Measurements from ENCODE around the gene NHLRC4. TPM values are rescaled to one million over a fixed set of nuclear protein-coding genes. Genes with fewer than 3 reads are reported as not detected.

NHLRC4 gene, protein sequence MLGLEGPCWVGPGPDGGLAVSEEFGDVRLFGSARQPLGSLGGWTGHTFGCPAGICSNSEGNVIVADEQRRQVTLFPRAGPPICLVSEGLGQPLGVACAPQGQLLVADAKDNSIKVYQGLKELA
- 1 to 10 TPM; 2.0 to 3.2 TPM for total RNA-seq

- ATAC-seq (ENCODE audit: insufficient number of reproducible peaks, low FRiP score, low read depth) (no peak), DNase-seq (ENCODE audit: low spot score) (no peak)
- H3K4me1 ChIP-seq (ENCODE audit: control insufficient read depth in 1 of 2, low read depth in 2 of 2), result peaks cover 24 to 42% of the 10 kb centered on the region in 2 donors
- H3K4me3 ChIP-seq, result peak within 1 kb of the TSS; percentile 64
- TF ChIP-seq CTCF (IDR thresholded peaks at IDR 0.05), result no peak
- H3K27me3 ChIP-seq (replicated peaks; ENCODE audit: insufficient read depth), result no peaks in the 10 kb centered on the region
- H3K36me3 ChIP-seq, result no peaks in the 10 kb centered on the region
- H3K9me3 ChIP-seq, result no peaks in the 10 kb centered on the region
- no peak within 1 kb of the TSS for H3K27ac ChIP-seq
Observed at GRCh38 chr16:566475-567372, at the start of gene NHLRC4. Gene NHLRC4 (plus strand): TSS chr16:567005. CDS start chr16:568048, 1,043 bp downstream.

GRCh38 chr16:518858-519257, 47.9 kb upstream of the NHLRC4 start:
- Histone ChIP-seq H3K36me3 (peaks cover 20% of the 10 kb centered on the region), H3K4me1 (ENCODE audit: control insufficient read depth in 1 of 2, low read depth in 2 of 2) (no peaks in the 10 kb centered on the region), H3K27me3 (replicated peaks; ENCODE audit: insufficient read depth) (no peaks in the 10 kb centered on the region), H3K4me3 (no peak overlapping the region), H3K9me3 (no peaks in the 10 kb centered on the region), H3K27ac (no peak overlapping the region)
- no peak for TF ChIP-seq CTCF (IDR thresholded peaks at IDR 0.05)
- DNase-seq (ENCODE audit: low spot score), result no peak
- no peak for ATAC-seq (ENCODE audit: insufficient number of reproducible peaks, low FRiP score, low read depth)

- peaks cover 20% of the 10 kb centered on the region for H3K36me3 ChIP-seq
- no peak for TF ChIP-seq CTCF (IDR thresholded peaks at IDR 0.05)
Observed at GRCh38 chr16:519425-519824, 47.4 kb upstream of the NHLRC4 start.

DNA sequence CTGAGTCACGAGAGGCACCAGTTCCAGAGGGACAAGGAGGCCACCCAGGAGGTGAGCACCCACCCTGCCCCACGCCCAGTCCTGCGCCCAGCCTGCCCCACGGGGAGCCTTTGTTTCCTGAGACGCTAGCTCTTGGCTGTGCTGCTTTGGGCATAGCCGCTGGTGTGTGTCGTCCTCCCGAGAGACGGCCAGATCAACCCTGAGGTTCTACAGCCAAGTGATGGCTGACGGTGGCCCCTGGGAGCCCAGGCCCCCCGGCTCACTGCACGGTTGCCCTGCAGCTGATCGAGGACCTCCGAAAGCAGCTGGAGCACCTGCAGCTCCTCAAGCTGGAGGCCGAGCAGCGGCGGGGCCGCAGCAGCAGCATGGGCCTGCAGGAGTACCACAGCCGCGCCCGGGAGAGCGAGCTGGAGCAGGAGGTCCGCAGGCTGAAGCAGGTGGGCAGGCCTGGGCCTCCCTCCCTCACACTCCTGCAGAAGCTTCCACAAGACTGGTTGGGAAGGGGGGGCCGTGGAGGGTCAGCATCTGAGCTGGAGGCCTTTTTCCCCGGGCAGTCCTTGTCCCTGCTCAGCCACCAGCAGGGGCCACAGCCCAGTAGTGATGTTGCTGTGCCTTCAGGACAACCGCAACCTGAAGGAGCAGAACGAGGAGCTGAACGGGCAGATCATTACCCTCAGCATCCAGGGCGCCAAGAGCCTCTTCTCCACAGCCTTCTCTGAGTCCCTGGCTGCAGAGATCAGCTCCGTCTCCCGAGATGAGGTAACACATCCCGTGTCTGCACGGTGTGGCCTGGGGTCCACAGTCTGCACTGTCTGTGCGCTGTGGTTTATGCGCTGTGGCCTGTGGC, 46.7 kb upstream of the NHLRC4 start:
- Histone ChIP-seq H3K4me3 (no peak overlapping the region), H3K36me3 (peaks cover 18% of the 10 kb centered on the region)
- DNase-seq (ENCODE audit: low spot score), result no peak

More at GRCh38 chr16:519425-519824, 47.4 kb upstream of the NHLRC4 start:
- H3K27ac ChIP-seq, result no peak overlapping the region
- no peaks in the 10 kb centered on the region for H3K27me3 ChIP-seq (replicated peaks; ENCODE audit: insufficient read depth)
- DNase-seq (ENCODE audit: low spot score) (no peak), ATAC-seq (ENCODE audit: insufficient number of reproducible peaks, low FRiP score, low read depth) (no peak)
- no peaks in the 10 kb centered on the region for H3K4me1 ChIP-seq (ENCODE audit: control insufficient read depth in 1 of 2, low read depth in 2 of 2)
- no peak overlapping the region for H3K4me3 ChIP-seq
- H3K9me3 ChIP-seq, result no peaks in the 10 kb centered on the region

More for the DNA sequence above, 46.7 kb upstream of the NHLRC4 start:
- Histone ChIP-seq H3K9me3 (no peaks in the 10 kb centered on the region), H3K27me3 (replicated peaks; ENCODE audit: insufficient read depth) (no peaks in the 10 kb centered on the region), H3K27ac (no peak overlapping the region), H3K4me1 (ENCODE audit: control insufficient read depth in 1 of 2, low read depth in 2 of 2) (peaks cover 0 to 4% of the 10 kb centered on the region in 2 donors)
- TF ChIP-seq CTCF (IDR thresholded peaks at IDR 0.05), result no peak
- ATAC-seq (ENCODE audit: insufficient number of reproducible peaks, low FRiP score, low read depth), result no peak

All from thoracic aorta (tissue), 2 donors.